Esophagus muscularis mucosa (tissue), 3 donors: ENCODE results near the gene PRSS56.

Source experiments
- EP300 ChIP-seq: sonication (generic); formaldehyde crosslinking; IDR thresholded peaks from one replicate; pipeline ENCODE4 v1.6.1; 2017; ENCODE audit warnings: antibody characterized with exemption
- TF ChIP-seq, protein P1 (sequence below), 3 experiments: fragments of 200-600 bp in 2 of 3; fragments of 450-650 bp in 1 of 3; sonication (generic) in 2 of 3; IDR thresholded peaks; one replicate each; pipeline ENCODE4 v1.5.1; 2017 to 2019; ENCODE audit warnings: antibody characterized with exemption in 3 of 3, mild to moderate bottlenecking in 2 of 3, moderate library complexity in 1 of 3

DNA sequence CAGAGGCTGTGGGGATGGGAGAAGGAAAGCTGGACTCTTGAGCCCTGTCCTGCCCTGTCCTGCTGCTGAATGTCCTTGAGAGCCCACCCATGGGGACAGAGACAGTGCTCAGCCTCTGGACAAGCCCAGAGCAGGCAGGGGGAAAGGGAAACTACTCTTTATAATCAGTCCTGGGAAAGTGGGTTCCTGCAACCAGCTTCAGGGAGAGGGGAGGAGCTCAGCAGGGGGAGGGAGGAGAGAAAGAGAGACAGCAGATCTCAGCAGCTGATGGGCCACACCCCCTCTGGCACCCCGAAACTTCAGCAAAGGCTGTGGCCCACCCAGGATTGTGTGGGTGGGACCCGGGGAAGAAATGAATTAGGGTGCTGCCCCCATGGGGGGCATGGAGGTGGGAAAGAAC lies 44.1 kb upstream of the PRSS56 start:
- TF ChIP-seq EP300: no peak
- TF ChIP-seq, protein P1, sequence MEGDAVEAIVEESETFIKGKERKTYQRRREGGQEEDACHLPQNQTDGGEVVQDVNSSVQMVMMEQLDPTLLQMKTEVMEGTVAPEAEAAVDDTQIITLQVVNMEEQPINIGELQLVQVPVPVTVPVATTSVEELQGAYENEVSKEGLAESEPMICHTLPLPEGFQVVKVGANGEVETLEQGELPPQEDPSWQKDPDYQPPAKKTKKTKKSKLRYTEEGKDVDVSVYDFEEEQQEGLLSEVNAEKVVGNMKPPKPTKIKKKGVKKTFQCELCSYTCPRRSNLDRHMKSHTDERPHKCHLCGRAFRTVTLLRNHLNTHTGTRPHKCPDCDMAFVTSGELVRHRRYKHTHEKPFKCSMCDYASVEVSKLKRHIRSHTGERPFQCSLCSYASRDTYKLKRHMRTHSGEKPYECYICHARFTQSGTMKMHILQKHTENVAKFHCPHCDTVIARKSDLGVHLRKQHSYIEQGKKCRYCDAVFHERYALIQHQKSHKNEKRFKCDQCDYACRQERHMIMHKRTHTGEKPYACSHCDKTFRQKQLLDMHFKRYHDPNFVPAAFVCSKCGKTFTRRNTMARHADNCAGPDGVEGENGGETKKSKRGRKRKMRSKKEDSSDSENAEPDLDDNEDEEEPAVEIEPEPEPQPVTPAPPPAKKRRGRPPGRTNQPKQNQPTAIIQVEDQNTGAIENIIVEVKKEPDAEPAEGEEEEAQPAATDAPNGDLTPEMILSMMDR (IDR thresholded peaks at IDR 0.05): no peak
